ENCODE results near the gene FAM89A. TPM values are rescaled to one million over a fixed set of nuclear protein-coding genes. Genes with fewer than 3 reads are reported as not detected.

FAM89A gene
- total and polyA plus RNA-seq, 4 donors: 3.6 to 11.5 (median 8.0) TPM

DNA sequence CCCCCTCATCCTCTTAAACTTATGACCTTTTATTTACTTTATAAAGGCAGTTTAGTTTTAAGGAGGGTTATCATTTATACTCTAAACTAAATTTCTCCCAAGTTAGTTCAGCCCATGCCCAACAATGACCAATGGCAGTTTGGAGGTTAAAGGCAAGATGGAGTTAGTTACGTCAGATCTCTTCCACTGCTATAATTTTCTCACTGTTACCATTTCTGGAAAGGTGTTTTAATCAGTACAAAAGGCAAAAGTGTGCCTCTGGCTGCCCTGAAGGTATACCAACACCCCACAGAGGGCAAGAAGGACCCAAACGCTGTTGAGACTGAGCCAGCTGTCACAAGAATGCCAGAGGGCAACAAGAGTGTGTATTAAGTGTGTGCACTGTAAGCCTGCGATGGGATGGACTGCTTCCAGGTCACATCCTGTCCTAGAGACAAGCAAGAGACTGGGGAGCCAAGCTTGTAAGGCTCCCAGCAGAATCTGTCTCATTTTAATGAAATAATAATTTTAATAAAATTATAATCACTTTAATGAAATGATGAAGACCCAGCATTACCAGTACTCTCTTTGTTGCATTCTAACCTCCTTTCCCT, 32.5 kb upstream of the FAM89A start:
- DNase-seq (no peak), ATAC-seq (ENCODE audit: low FRiP score) (no peak)
- intact Hi-C loops (cut with DNase I): no loop called here
- H3K36me3 ChIP-seq (ENCODE audit: control insufficient read depth in 1 of 2, insufficient read depth in 2 of 2, low read length in 1 of 2): no peaks in the 10 kb centered on the region
- no peak overlapping the region for H3K4me3 ChIP-seq (ENCODE audit: low read length in 2 of 2)
- H3K9me3 ChIP-seq (ENCODE audit: control insufficient read depth, low read length): no peaks in the 10 kb centered on the region
- 59 to 62% methylated on average over 3 of the region's 3 CpGs for WGBS, 2 donors
- H3K27ac ChIP-seq (ENCODE audit: low read depth in 1 of 2, low read length in 2 of 2): no peak overlapping the region
- no peaks in the 10 kb centered on the region for H3K27me3 ChIP-seq (ENCODE audit: control insufficient read depth in 1 of 2, insufficient read depth in 2 of 2, low read length in 1 of 2)
- H3K4me1 ChIP-seq (ENCODE audit: control insufficient read depth in 1 of 2, insufficient read depth in 2 of 2, low read length in 2 of 2): no peaks in the 10 kb centered on the region

DNA sequence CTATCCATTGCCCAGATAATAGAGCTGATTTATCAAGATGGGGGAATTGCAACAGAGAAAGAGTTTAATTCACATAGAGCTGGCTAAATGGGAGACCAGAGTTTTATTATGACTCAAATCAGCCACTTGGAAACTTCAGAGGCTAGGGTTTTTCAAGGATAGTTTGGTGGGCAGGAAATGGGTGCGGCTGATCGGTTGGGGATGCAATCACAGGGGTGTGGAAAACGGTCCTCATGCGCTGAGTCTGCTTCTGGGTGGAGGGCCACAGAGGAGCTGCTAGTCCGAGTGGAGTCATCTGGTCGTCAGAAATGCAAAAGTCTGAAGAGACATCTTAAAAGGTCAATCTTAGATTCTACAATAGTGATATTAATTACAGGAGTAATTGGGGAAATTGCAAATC, 32.0 kb upstream of the FAM89A start:
- Histone ChIP-seq H3K27me3 (ENCODE audit: control insufficient read depth in 1 of 2, insufficient read depth in 2 of 2, low read length in 1 of 2) (no peaks in the 10 kb centered on the region), H3K36me3 (ENCODE audit: control insufficient read depth in 1 of 2, insufficient read depth in 2 of 2, low read length in 1 of 2) (no peaks in the 10 kb centered on the region), H3K27ac (ENCODE audit: low read depth in 1 of 2, low read length in 2 of 2) (no peak overlapping the region), H3K4me1 (ENCODE audit: control insufficient read depth in 1 of 2, insufficient read depth in 2 of 2, low read length in 2 of 2) (no peaks in the 10 kb centered on the region), H3K9me3 (ENCODE audit: control insufficient read depth, low read length) (no peaks in the 10 kb centered on the region), H3K4me3 (ENCODE audit: low read length in 2 of 2) (no peak overlapping the region)
- intact Hi-C loops (cut with DNase I): no loop called here
- no peak for DNase-seq
- 90 to 91% methylated on average over 6 of the region's 6 CpGs for WGBS, 2 donors
- ATAC-seq (ENCODE audit: low FRiP score): no peak

DNA sequence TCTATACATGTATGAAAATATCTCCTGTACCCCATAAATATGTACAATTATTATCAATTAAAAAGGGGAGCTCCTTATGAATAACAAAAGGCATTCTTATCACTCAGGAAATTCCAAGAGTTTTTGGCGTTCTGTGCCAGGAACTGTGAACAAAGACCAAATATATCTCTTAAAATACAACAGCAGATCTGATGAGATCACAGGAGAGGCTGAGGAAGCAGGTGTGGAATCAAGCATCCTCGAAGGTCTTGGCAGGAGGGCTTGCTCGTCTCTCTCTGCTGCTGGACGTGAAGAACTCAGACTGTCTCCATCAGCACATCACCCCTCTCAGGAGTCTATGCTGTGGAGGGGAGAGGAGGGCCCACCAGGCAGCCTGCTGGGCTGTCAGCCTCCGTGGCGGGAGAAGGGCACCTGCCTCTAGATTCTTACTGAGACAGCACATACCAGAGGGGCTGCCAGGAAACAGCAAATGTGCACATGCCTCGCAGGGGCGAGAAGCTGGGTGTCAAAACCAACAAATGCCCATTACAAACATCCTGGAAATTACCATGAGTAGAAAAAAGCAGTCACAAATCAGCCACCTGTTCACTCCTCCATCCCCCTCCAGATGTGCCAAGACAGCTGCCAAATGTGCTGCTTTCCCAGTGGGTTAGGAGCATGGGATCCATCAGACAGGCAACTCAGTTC, 30.8 kb upstream of the FAM89A start:
- intact Hi-C loops (cut with DNase I): no loop called here

DNA sequence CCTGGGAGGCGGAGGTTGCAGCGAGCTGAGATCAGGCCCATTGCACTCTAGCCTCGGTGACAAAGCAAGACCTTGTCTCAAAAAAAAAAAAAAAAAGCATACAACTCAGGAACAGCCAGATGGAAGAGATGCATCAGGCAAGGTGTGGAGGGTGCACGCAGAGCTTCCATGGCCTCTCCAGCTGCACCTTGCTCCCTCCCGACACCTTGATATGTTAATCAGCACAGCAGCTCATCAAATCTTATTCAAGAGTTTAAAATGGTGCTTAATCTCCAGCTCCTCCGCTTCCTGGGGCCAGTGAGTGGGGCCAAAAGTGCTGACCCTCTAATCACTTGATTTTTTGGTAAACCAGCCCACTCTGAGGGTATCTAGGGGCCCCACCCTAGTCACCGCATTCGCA, 29.3 kb upstream of the FAM89A start:
- Histone ChIP-seq H3K27me3 (ENCODE audit: control insufficient read depth in 1 of 2, insufficient read depth in 2 of 2, low read length in 1 of 2) (no peaks in the 10 kb centered on the region), H3K36me3 (ENCODE audit: control insufficient read depth in 1 of 2, insufficient read depth in 2 of 2, low read length in 1 of 2) (no peaks in the 10 kb centered on the region), H3K4me3 (ENCODE audit: low read length in 2 of 2) (no peak overlapping the region), H3K27ac (ENCODE audit: low read depth in 1 of 2, low read length in 2 of 2) (no peak overlapping the region), H3K4me1 (ENCODE audit: control insufficient read depth in 1 of 2, insufficient read depth in 2 of 2, low read length in 2 of 2) (no peaks in the 10 kb centered on the region), H3K9me3 (ENCODE audit: control insufficient read depth, low read length) (no peaks in the 10 kb centered on the region)
- DNase-seq (no peak), ATAC-seq (ENCODE audit: low FRiP score) (no peak)
- WGBS, 2 donors: 77 to 79% methylated on average over 8 of the region's 8 CpGs
- intact Hi-C loops (cut with DNase I): no loop called here

More for the DNA sequence above, 30.8 kb upstream of the FAM89A start:
- no peak overlapping the region for H3K4me3 ChIP-seq (ENCODE audit: low read length in 2 of 2)
- no peaks in the 10 kb centered on the region for H3K4me1 ChIP-seq (ENCODE audit: control insufficient read depth in 1 of 2, insufficient read depth in 2 of 2, low read length in 2 of 2)
- no peaks in the 10 kb centered on the region for H3K9me3 ChIP-seq (ENCODE audit: control insufficient read depth, low read length)
- H3K36me3 ChIP-seq (ENCODE audit: control insufficient read depth in 1 of 2, insufficient read depth in 2 of 2, low read length in 1 of 2): no peaks in the 10 kb centered on the region
- H3K27me3 ChIP-seq (ENCODE audit: control insufficient read depth in 1 of 2, insufficient read depth in 2 of 2, low read length in 1 of 2): no peaks in the 10 kb centered on the region
- WGBS, 2 donors: 26 to 30% methylated on average over 8 of the region's 8 CpGs
- H3K27ac ChIP-seq (ENCODE audit: low read depth in 1 of 2, low read length in 2 of 2): no peak overlapping the region
- ATAC-seq (ENCODE audit: low FRiP score) (peak; percentile 52), DNase-seq (no peak)

DNA sequence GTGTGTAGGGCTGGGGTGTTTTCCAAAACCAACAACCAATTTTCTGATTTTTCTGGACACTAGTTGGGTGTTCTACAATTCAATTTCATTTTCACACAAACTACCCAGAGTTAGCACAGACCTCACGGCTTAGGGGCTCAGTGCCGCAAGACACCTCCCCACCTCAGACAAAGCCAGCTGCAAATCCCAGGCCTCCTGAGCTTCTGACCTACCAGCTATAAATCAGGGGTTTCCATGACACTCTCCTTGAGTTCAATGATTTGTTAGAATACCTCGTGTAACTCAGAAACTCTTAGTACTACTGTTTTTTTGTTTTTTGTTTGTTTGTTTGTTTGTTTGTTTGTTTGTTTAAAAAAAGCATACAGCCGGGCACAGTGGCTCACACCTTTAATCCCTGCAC, 28.7 kb upstream of the FAM89A start:
- H3K9me3 ChIP-seq (ENCODE audit: control insufficient read depth, low read length): no peaks in the 10 kb centered on the region
- WGBS, 2 donors: 49 to 64% methylated on average over 4 of the region's 4 CpGs
- H3K36me3 ChIP-seq (ENCODE audit: control insufficient read depth in 1 of 2, insufficient read depth in 2 of 2, low read length in 1 of 2): no peaks in the 10 kb centered on the region
- H3K4me3 ChIP-seq (ENCODE audit: low read length in 2 of 2): no peak overlapping the region
- DNase-seq: no peak
- intact Hi-C loops (cut with DNase I): no loop called here
- no peaks in the 10 kb centered on the region for H3K27me3 ChIP-seq (ENCODE audit: control insufficient read depth in 1 of 2, insufficient read depth in 2 of 2, low read length in 1 of 2)
- no peak overlapping the region for H3K27ac ChIP-seq (ENCODE audit: low read depth in 1 of 2, low read length in 2 of 2)
- no peaks in the 10 kb centered on the region for H3K4me1 ChIP-seq (ENCODE audit: control insufficient read depth in 1 of 2, insufficient read depth in 2 of 2, low read length in 2 of 2)
- no peak for ATAC-seq (ENCODE audit: low FRiP score)

DNA sequence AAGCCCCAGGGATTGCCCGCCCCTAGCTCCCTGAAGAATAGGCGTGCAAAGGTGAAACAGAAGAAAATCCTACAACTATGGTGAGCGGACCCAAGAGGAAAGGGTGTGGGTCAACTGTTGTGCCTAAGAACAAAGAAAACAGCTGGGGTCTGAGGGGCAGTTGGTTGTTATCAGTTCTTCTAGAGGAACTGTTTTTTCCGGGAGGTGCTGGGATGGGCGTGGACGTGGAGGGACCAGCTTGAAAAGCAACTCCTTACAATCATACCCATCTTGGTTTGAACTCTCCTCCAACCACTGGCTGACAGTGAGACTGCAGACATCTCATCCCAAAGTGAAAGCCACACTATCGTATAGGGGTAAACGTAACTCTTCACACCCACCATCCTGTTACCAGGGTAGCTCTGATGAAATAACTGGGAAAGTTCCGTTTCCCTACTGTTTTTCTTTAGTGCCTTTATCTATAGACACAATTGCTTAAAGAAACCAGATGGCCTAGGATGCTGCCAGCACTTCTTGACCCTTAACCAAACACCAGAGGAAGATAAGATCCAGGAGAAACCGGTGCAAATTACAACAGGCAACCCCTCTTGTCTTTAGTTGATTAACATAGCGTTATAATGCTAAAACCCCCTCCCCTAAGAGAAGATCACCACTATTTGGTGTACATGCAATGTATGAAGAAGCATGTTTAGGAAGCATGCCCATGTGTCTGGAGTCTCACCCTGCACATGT, 25.6 kb upstream of the FAM89A start:
- WGBS, 2 donors: 78 to 81% methylated on average over 11 of the region's 11 CpGs
- Histone ChIP-seq H3K36me3 (ENCODE audit: control insufficient read depth in 1 of 2, insufficient read depth in 2 of 2, low read length in 1 of 2) (no peaks in the 10 kb centered on the region), H3K27ac (ENCODE audit: low read depth in 1 of 2, low read length in 2 of 2) (no peak overlapping the region), H3K9me3 (ENCODE audit: control insufficient read depth, low read length) (no peaks in the 10 kb centered on the region), H3K4me3 (ENCODE audit: low read length in 2 of 2) (no peak overlapping the region), H3K27me3 (ENCODE audit: control insufficient read depth in 1 of 2, insufficient read depth in 2 of 2, low read length in 1 of 2) (no peaks in the 10 kb centered on the region), H3K4me1 (ENCODE audit: control insufficient read depth in 1 of 2, insufficient read depth in 2 of 2, low read length in 2 of 2) (no peaks in the 10 kb centered on the region)
- intact Hi-C loops (cut with DNase I): no loop called here
- no peak for ATAC-seq (ENCODE audit: low FRiP score)
- no peak for DNase-seq

DNA sequence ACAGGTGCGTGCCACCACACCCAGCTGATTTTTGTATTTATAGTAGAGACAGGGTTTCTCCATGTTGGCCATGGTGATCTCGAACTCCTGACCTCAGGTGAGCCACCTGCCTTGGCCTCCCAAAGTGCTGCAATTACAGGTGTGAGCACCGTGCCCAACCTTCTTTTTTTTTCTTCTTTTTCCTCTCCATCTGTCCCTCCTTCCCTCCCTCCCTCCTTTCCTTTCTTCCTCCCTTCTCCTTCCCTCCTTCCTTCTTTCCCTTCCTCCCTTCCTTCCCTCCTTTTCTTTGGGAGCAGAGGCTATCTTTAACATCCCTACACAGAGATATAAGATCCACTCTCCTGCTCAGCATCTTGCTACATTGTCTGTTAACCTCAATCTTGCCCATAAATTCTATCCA, 24.4 kb upstream of the FAM89A start:
- Histone ChIP-seq H3K36me3 (ENCODE audit: control insufficient read depth in 1 of 2, insufficient read depth in 2 of 2, low read length in 1 of 2) (no peaks in the 10 kb centered on the region), H3K4me1 (ENCODE audit: control insufficient read depth in 1 of 2, insufficient read depth in 2 of 2, low read length in 2 of 2) (no peaks in the 10 kb centered on the region), H3K27me3 (ENCODE audit: control insufficient read depth in 1 of 2, insufficient read depth in 2 of 2, low read length in 1 of 2) (no peaks in the 10 kb centered on the region), H3K27ac (ENCODE audit: low read depth in 1 of 2, low read length in 2 of 2) (no peak overlapping the region), H3K9me3 (ENCODE audit: control insufficient read depth, low read length) (no peaks in the 10 kb centered on the region), H3K4me3 (ENCODE audit: low read length in 2 of 2) (no peak overlapping the region)
- ATAC-seq (ENCODE audit: low FRiP score) (no peak), DNase-seq (no peak)
- intact Hi-C loops (cut with DNase I): no loop called here
- WGBS, 2 donors: 93 to 95% methylated on average over 3 of the region's 3 CpGs

DNA sequence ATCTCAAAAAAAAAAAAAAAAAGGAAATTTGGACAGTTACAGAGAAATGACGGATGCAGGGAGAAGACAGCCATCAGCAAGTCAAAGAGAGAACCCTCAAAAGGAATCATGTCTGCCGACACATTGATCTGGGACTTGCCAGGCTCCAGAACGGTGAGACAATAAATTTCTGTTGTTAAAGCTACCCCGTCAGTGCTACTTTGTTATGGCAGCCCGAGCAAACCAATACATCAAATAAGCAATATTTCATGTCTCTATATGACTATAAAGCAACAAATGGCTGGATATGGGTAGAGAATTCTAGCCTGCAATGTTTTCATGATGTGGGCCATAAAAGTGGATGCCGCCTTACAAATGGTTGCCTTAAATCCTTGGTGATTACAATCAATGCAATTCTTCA, 23.3 kb upstream of the FAM89A start:
- 73% methylated on average over 6 of the region's 6 CpGs for WGBS, 2 donors
- no peak overlapping the region for H3K27ac ChIP-seq (ENCODE audit: low read depth in 1 of 2, low read length in 2 of 2)
- no peaks in the 10 kb centered on the region for H3K4me1 ChIP-seq (ENCODE audit: control insufficient read depth in 1 of 2, insufficient read depth in 2 of 2, low read length in 2 of 2)
- H3K4me3 ChIP-seq (ENCODE audit: low read length in 2 of 2): no peak overlapping the region
- no peaks in the 10 kb centered on the region for H3K27me3 ChIP-seq (ENCODE audit: control insufficient read depth in 1 of 2, insufficient read depth in 2 of 2, low read length in 1 of 2)
- DNase-seq (no peak), ATAC-seq (ENCODE audit: low FRiP score) (no peak)
- H3K9me3 ChIP-seq (ENCODE audit: control insufficient read depth, low read length): no peaks in the 10 kb centered on the region
- intact Hi-C loops (cut with DNase I): no loop called here
- H3K36me3 ChIP-seq (ENCODE audit: control insufficient read depth in 1 of 2, insufficient read depth in 2 of 2, low read length in 1 of 2): no peaks in the 10 kb centered on the region

All from aorta (tissue), 5 donors.